Endothelial cell of umbilical vein (primary cell): ENCODE results near the gene AQP3. TPM values are rescaled to one million over a fixed set of nuclear protein-coding genes. Genes with fewer than 3 reads are reported as not detected.

Source experiments
- BruUV-seq: library from RNA; stranded (reverse); fragments of 400-500 nt; replicated peaks from 2 replicates; lab custom pipeline; 2021; lab: Mats Ljungman, UMichigan
- CTCF ChIA-PET: fragments of 300-600, 350-600 bp; sonication (Branson Sonifier 250); formaldehyde crosslinking; loops from one replicate; lab custom pipeline; 2021; ENCODE audit warnings: antibody characterized with exemption, inconsistent platforms; lab: Charles Lee
- POLR2A ChIA-PET: fragments of 300-600, 350-600 bp; sonication (Branson Sonifier 250); formaldehyde crosslinking; loops from one replicate; lab custom pipeline; 2021; ENCODE audit warnings: antibody characterized with exemption, inconsistent platforms; lab: Charles Lee
- DNase-seq: peaks from one replicate; pipeline ENCODE4 v3.0.0-alpha.2; 2011; ENCODE audit warnings: low read depth, low spot score
- FAIRE-seq: peaks from 2 replicates; lab custom pipeline; 2011; peaks lifted over from hg19 to GRCh38; lab: Jason Lieb, UNC
- H2AFZ ChIP-seq: 2 replicates; pipeline ENCODE4 v1.6.0; 2012; ENCODE audit warnings: low read depth, low read length, control low read depth, inconsistent platforms
- H3K27ac ChIP-seq: 2 replicates; pipeline ENCODE4 v1.5.1; 2011; ENCODE audit warnings: low read depth, mild to moderate bottlenecking, control low read depth, low read length, moderate library complexity; ENCODE audit not compliant: insufficient read depth
- H3K27me3 ChIP-seq, 2 experiments: 2 replicates each; pipeline versions ENCODE4 v1.6.0 to v1.6.1; 2011; ENCODE audit warnings: low read length in 2 of 2, mixed read lengths in 1 of 2; ENCODE audit not compliant: control insufficient read depth in 2 of 2, insufficient read depth in 2 of 2
- H3K36me3 ChIP-seq, 2 experiments: 2 replicates in 1 of 2; 3 replicates in 1 of 2; pipeline ENCODE4 v1.5.1; 2011; ENCODE audit warnings: low read length in 2 of 2, mild to moderate bottlenecking in 1 of 2, moderate library complexity in 1 of 2; ENCODE audit not compliant: control insufficient read depth in 2 of 2, insufficient read depth in 2 of 2; ENCODE audit errors: extremely low read depth in 1 of 2
- H3K4me1 ChIP-seq: 3 replicates; pipeline ENCODE4 v1.5.1; 2011; ENCODE audit warnings: mild to moderate bottlenecking, low read length; ENCODE audit not compliant: control insufficient read depth, insufficient read depth; ENCODE audit errors: extremely low read depth
- H3K4me2 ChIP-seq: 2 replicates; pipeline ENCODE4 v1.6.1; 2011; ENCODE audit warnings: low read length, control low read depth, mixed read lengths; ENCODE audit not compliant: insufficient read depth
- H3K4me3 ChIP-seq, 3 experiments: fragments of 200-600 bp in 1 of 3; sonication (generic), shearing (Covaris generic) in 1 of 3; replicated peaks in 1 of 3; 2 replicates each; pipeline ENCODE4 v1.5.1; 2011 to 2016; ENCODE audit warnings: control low read depth in 3 of 3, low read length in 3 of 3, mild to moderate bottlenecking in 2 of 3, inconsistent platforms in 1 of 3, low read depth in 1 of 3, moderate library complexity in 1 of 3; ENCODE audit not compliant: insufficient read depth in 1 of 3
- H3K79me2 ChIP-seq: 2 replicates; pipeline ENCODE4 v1.6.0; 2012; ENCODE audit warnings: low read length, inconsistent platforms; ENCODE audit not compliant: control insufficient read depth, insufficient read depth
- H3K9ac ChIP-seq: replicated peaks from 2 replicates; pipeline ENCODE3; 2011; ENCODE audit warnings: low read length, control low read depth; ENCODE audit not compliant: insufficient read depth; ENCODE audit errors: extremely low read depth
- H3K9me1 ChIP-seq: replicated peaks from 3 replicates; pipeline ENCODE4 v1.6.0; 2011; ENCODE audit warnings: mild to moderate bottlenecking, low read length; ENCODE audit not compliant: control insufficient read depth, insufficient read depth; ENCODE audit errors: extremely low read depth
- H3K9me3 ChIP-seq: replicated peaks from 2 replicates; pipeline ENCODE4 v1.5.1; 2012; ENCODE audit warnings: low read length, inconsistent platforms; ENCODE audit not compliant: control insufficient read depth, insufficient read depth
- H4K20me1 ChIP-seq: replicated peaks from 2 replicates; pipeline ENCODE3; 2011; ENCODE audit warnings: mild to moderate bottlenecking, low read length; ENCODE audit not compliant: control insufficient read depth, insufficient read depth; ENCODE audit errors: extremely low read depth
- CTCF ChIP-seq, 2 donors: IDR thresholded peaks; 1 replicate in 1 of 2; 2 replicates in 1 of 2; pipeline ENCODE4 v1.5.1; 2011; ENCODE audit warnings: low read length in 2 of 2, mild to moderate bottlenecking in 2 of 2, moderate library complexity in 2 of 2, control low read depth in 1 of 2, inconsistent platforms in 1 of 2, low read depth in 1 of 2; ENCODE audit not compliant: insufficient read depth in 1 of 2; ENCODE audit errors: extremely low read depth in 1 of 2
- EZH2 ChIP-seq: IDR thresholded peaks from 2 replicates; pipeline ENCODE4 v1.6.1; 2012; ENCODE audit warnings: borderline replicate concordance, low read depth, mild to moderate bottlenecking, moderate library complexity, low read length, inconsistent platforms; ENCODE audit not compliant: severe bottlenecking
- FOS ChIP-seq: IDR thresholded peaks from 2 replicates; pipeline ENCODE4 v1.6.1; 2011; ENCODE audit warnings: mild to moderate bottlenecking, low read length, moderate library complexity, borderline replicate concordance; ENCODE audit not compliant: insufficient read depth
- GATA2 ChIP-seq: IDR thresholded peaks from 2 replicates; pipeline ENCODE4 v1.7.0; 2011; ENCODE audit warnings: low read depth, mild to moderate bottlenecking, moderate library complexity, mixed read lengths, low read length; ENCODE audit not compliant: insufficient read length, insufficient read depth
- JUN ChIP-seq: IDR thresholded peaks from 2 replicates; pipeline ENCODE4 v1.6.1; 2011; ENCODE audit warnings: borderline replicate concordance, low read depth; ENCODE audit not compliant: insufficient read length, insufficient read depth
- MAX ChIP-seq: IDR thresholded peaks from 2 replicates; pipeline ENCODE4 v1.6.1; 2011; ENCODE audit not compliant: insufficient read depth, insufficient read length
- MYC ChIP-seq: IDR thresholded peaks from one replicate; pipeline ENCODE4 v1.6.1; 2011; ENCODE audit warnings: mild to moderate bottlenecking, low read depth, low read length
- POLR2A ChIP-seq: IDR thresholded peaks from 2 replicates; pipeline ENCODE4 v1.6.1; 2012; ENCODE audit warnings: low read depth, mild to moderate bottlenecking, control low read depth, low read length
- POLR2AphosphoS5 ChIP-seq: IDR thresholded peaks from 2 replicates; pipeline ENCODE4 v1.6.1; 2012; ENCODE audit warnings: low read depth, mild to moderate bottlenecking, control low read depth, low read length, moderate library complexity; ENCODE audit not compliant: insufficient read depth
- dilution Hi-C: fragments of 300-500 bp; cut with MboI; formaldehyde crosslinking; loops from one replicate; pipeline ENCODE4 v1.15.0; 2019; ENCODE audit warnings: low sequenced_read_pairs; ENCODE audit not compliant: extremely low pct_ligation_motif_present
- intact Hi-C: fragments of 100-400 bp; cut with micrococcal nuclease; formaldehyde crosslinking; loops from one replicate; pipeline ENCODE4 v1.10.0; 2022
- polyA plus RNA-seq, 4 experiments: library from polyadenylated mRNA; depleted of rRNA in 3 of 4; stranded (reverse) in 3 of 4; unstranded in 1 of 4; fragments of >200 nt; gene quantifications; 2 replicates each; pipeline versions ENCODE4 v1.2.1 to v1.2.3, GENCODE V29; 2011 to 2012; ENCODE audit warnings: missing spikeins in 1 of 4
- total RNA-seq: library from RNA; stranded (reverse); gene quantifications from 2 replicates; pipeline ENCODE4 v1.2.3, GENCODE V29; 2021

Gene AQP3
- total and polyA plus RNA-seq, 2 donors (not counting 3 experiments of a cell fraction or from before 2014, with no cell fraction given): 0.93 to 1.8 TPM

- DNase-seq: no peak
- Histone ChIP-seq H3K27ac (no peak overlapping the region), H3K27me3 (no peaks in the 10 kb centered on the region), H3K79me2 (peaks cover 20% of the 10 kb centered on the region), H4K20me1 (no peaks in the 10 kb centered on the region), H2AFZ (no peak overlapping the region), H3K9me3 (no peaks in the 10 kb centered on the region), H3K4me1 (peaks cover 15% of the 10 kb centered on the region), H3K9ac (no peak overlapping the region), H3K36me3 (peaks cover 4 to 43% of the 10 kb centered on the region in 2 experiments), H3K4me2 (no peak overlapping the region), H3K9me1 (no peaks in the 10 kb centered on the region), H3K4me3 (no peak overlapping the region)
- no peak for FAIRE-seq
- POLR2A ChIA-PET: interaction anchor here (0.9 kb wide), 1 partner anchor 181 kb away, joined by 3 read pairs; the partner anchor contains the start of gene NFX1
- CTCF ChIA-PET: interaction anchor here (3.3 to 5.1 kb wide), 2 partner anchors 18 to 96 kb away, joined by 22 to 49 read pairs; no protein-coding TSS in a partner anchor
- dilution Hi-C loops: no loop called here
- intact Hi-C loops: loop anchor here (5.0 kb wide), 2 partner anchors 209 to 251 kb away; partner anchors contain the start of gene BAG1
- no TSS peak for BruUV-seq
- TF ChIP-seq EZH2 (no peak), GATA2 (no peak)
Measured at GRCh38 chr9:33471361-33471760, 24.0 kb upstream of the AQP3 start.

- dilution Hi-C loops: no loop called here
- BruUV-seq: no TSS peak
- CTCF ChIA-PET: interaction anchor here (1.3 kb wide), 2 partner anchors 17 to 183 kb away, joined by 4 to 6 read pairs; no protein-coding TSS in a partner anchor
Measured at GRCh38 chr9:33469891-33470290, 22.5 kb upstream of the AQP3 start.

More at GRCh38 chr9:33469891-33470290, 22.5 kb upstream of the AQP3 start:
- intact Hi-C loops: loop anchor here (5.0 kb wide), 3 partner anchors 53 to 252 kb away; partner anchors contain the start of gene BAG1
- DNase-seq (no peak), FAIRE-seq (no peak)
- TF ChIP-seq GATA2 (no peak), EZH2 (no peak), POLR2A (no peak), MAX (no peak), FOS (no peak), MYC (no peak), JUN (no peak), CTCF (IDR thresholded peaks at IDR 0.05; ENCODE audit: extremely low read depth in 1 of 2, insufficient read depth in 1 of 2, low read depth in 1 of 2, low read length in 2 of 2) (no peak), POLR2AphosphoS5 (no peak)
- no peak overlapping the region for H3K4me2 ChIP-seq
- no peaks in the 10 kb centered on the region for H3K9me3 ChIP-seq
- peaks cover 20% of the 10 kb centered on the region for H3K79me2 ChIP-seq
- H3K36me3 ChIP-seq: peaks cover 5 to 57% of the 10 kb centered on the region in 2 experiments
- H3K4me3 ChIP-seq: no peak overlapping the region
- no peak overlapping the region for H3K9ac ChIP-seq
- no peak overlapping the region for H2AFZ ChIP-seq
- H3K9me1 ChIP-seq: no peaks in the 10 kb centered on the region
- POLR2A ChIA-PET: no interaction called here
- peaks cover 15% of the 10 kb centered on the region for H3K4me1 ChIP-seq
- H3K27ac ChIP-seq: no peak overlapping the region
- H3K27me3 ChIP-seq: no peaks in the 10 kb centered on the region
- no peaks in the 10 kb centered on the region for H4K20me1 ChIP-seq
